ENCODE results near the gene CUBN.

DNA sequence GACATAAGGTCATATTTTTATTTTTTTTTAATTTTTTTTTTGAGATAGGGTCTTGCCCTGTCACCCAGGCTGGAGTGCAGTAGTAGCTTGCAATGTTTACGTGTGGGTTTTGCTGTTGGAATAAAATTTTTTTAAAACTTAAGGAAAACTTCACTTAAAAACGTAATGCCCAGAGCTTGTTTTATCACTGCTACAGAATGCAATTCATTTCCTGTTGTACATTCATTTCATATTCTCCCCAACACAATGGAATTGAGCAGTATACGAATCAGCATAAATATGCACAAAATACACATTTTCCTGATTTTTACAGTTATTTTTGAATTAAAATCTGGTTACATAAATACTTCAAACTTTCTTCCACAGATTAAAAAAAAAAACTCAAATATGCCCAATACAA, 352.7 kb downstream of the CUBN start:
- no peak for TF ChIP-seq POLR2A (IDR thresholded peaks at IDR 0.05)
- TF ChIP-seq, protein P1, sequence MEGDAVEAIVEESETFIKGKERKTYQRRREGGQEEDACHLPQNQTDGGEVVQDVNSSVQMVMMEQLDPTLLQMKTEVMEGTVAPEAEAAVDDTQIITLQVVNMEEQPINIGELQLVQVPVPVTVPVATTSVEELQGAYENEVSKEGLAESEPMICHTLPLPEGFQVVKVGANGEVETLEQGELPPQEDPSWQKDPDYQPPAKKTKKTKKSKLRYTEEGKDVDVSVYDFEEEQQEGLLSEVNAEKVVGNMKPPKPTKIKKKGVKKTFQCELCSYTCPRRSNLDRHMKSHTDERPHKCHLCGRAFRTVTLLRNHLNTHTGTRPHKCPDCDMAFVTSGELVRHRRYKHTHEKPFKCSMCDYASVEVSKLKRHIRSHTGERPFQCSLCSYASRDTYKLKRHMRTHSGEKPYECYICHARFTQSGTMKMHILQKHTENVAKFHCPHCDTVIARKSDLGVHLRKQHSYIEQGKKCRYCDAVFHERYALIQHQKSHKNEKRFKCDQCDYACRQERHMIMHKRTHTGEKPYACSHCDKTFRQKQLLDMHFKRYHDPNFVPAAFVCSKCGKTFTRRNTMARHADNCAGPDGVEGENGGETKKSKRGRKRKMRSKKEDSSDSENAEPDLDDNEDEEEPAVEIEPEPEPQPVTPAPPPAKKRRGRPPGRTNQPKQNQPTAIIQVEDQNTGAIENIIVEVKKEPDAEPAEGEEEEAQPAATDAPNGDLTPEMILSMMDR (IDR thresholded peaks at IDR 0.05): no peak
